GM19099 (cell line): ENCODE data around the gene COL20A1.

Source experiments
- POLR2A ChIP-seq: IDR thresholded peaks from 3 replicates; pipeline ENCODE4 v1.6.1; 2011; ENCODE audit warnings: low read depth; ENCODE audit not compliant: insufficient read length; ENCODE audit errors: extremely low read depth

COL20A1 gene

DNA sequence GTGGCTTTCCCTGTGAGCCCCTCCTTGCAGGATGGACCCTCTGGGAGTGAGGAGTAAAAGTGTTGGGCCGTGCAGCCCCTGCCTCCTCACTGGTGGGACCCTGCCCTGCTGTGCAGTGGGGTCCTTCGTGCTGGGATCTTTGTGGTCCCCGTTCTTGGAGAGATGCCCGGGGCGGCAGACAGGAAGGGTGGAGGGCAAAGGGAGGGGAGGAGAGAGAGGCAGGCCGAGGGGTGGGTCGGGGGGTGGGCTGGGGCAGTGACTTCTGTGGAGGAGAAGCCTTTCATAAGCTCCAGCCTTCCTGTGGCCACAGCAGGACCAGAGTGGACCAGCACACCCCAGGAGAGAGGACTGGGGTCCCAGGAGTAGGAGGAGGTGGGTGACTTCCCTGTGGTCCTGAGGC is at the start of gene COL20A1:
Gene COL20A1 (plus strand): TSS at position 283 of the 400 bp plus-strand sequence. CDS start 1,922 bp downstream, outside the sequence.
- TF ChIP-seq POLR2A = no peak

DNA sequence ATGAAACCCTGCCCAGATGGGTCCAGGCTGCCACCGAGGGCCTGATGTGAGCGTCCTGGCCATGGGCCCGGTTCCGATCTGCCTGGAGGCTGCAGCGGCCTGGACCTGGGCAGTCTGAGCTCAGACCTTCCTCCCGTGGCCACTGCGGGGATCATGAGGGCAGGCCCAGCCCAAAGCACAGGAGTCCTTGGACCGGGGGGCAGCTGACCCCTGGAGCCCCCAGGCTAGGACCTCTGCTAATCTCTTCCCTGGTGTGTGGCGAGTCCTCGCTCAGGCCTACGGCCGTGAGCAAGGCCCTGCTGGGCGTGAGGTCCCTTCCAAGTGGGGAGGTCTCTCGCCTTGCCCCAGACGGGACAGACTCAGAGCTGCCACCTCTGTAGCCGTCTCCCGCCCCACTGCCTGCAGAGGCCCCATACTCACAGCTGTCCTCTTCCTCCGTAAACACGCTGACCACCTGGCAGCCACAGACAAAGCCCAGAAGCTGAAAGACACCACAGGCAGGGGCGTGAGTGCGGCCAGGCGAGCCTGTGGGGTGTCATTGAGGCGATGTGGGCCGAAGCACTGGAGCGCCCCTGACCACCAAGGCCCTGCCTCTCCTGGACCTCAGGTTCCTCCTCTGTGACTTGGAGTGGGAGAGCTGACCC is 49.3 kb upstream of the COL20A1 start:
- no peak for TF ChIP-seq POLR2A

DNA sequence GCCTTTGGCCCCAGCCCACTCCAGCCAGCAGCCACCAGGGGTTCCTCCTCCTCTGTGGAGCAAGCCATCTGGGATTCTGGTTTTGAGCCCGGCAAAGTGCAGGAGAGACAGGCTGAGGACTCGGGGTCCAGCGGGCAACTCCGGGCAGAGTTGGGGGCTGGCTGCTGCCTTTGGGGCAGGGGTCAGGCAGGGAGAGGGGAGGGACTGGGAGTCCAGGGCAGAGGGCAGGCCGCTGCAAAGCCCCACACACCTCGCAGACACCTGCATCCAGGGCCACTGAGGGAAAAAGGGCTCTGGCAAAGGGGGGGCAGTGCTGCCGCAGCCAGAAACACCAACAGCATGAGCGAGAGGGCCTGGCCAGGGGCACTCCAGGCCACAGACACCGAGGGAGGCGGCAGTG is 48.5 kb upstream of the COL20A1 start:
- TF ChIP-seq POLR2A = no peak

DNA sequence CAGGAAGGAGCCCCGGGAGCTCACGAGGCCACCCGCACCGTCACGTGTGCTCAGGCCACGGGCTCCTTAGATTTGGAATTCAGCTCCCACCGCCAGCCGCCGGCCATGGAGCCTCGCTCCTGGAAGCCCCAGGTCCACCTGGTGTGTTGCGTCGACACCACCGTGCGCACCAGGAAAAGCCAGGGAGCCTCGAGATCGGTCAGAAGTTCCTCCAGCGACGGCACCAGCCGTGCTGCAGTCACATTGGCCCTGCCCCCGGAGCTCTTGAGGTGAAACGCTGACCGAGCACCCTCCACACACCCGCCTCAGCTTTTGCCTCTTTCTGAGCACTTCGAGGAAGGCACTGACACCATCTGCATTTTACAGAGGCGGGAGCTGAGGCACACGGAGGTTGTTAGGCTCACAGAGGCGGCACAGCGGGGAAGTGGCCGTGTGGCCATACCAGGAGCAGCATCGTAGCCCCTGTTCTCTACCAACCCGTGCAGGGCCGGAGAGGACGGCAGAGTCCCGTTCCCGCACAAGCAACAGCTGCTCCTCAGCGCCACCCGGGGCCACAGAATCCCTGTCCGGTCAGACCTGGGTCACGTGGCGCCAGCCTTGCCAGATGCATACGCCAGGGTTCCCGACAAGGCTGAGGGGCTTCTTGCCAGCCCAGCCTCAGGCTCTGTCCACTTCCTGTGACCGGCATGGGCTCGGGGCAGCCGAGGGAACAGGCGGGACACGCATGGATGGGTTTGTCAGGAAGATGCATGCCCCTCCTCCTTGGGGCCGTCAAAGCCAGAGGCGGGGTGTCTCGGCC is 46.3 kb upstream of the COL20A1 start:
- TF ChIP-seq POLR2A = no peak

DNA sequence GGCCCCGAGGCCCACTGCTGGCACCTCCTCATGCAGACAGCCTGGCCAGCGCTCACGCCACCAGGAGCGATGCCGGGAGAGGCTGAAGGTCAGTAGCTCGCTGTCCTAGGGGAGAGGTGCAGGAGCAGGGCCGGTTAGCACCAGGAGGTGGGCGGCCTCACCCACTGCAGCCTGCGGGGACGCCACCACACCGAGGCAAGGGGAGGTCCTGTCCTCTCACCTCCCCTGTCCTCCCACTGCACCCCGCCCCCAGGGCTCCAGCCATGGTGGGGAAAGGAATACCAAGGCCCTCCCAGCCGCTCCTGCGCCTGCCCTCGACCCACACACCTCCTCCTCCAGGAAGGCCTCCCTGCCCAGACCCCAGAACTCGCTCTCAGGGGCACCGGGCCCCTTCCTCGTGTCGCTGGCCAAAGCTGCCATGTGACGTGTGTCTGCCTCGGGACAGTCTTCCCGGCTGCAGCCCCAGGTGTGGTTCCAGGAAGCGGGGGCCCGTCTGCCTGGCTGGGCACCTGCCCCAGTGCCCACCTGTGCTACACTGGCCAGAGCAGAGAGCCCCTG is 45.2 kb upstream of the COL20A1 start:
- no peak for TF ChIP-seq POLR2A

DNA sequence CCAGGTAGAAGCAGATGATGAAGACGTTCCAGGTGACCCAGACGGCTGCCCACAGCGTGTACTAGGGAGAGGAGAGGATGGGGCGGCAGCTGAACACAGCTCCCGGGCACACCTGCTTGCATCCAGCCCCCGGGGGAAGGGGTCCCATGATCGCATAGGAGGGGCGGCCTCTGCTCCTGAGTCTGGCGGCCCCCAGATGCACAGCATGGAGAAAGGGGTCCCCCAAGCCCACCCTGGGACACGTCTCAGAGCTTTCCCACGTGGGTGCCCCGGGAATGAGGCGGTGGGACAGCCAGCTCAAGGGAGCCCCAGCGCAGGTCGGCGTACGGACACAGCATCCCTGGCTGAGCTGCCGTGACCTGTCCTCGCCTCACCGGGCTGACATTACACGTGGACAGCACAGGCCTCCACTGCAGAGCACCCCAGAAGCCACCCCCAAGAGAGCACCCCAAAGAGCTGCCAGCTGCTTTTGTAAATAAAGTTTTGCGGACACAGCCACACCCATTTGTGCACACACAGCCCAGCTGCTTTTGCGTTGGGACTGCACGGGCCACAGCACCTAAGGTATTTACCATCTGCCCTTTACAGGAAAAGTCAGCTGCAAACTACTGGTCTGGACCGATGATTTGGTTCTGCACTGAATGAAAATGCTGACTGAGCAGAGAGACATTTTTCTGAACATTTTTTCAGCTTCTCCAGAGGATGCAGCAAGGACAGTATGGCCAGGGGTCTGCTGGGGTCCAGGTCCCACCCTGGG is 44.0 kb upstream of the COL20A1 start:
- TF ChIP-seq POLR2A = no peak

DNA sequence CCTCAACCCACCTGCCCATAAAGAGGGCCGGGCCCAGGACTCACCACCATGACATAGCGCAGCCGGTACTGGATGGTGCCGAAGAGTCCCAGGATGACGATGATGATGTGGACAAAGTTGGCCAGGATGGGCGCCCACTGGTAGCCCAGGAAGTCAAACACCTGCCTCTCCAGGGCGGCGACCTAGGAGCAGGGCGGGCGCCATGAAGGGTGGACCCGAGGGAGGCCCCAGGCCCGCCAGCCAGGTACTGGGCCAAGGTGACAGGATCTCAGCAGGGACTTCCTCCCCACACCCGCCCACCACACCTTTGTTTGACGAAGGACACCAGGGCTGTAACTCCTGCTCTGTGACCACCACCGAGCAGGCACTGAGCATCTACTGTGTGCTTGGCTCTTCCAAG is 43.1 kb upstream of the COL20A1 start:
- no peak for TF ChIP-seq POLR2A

DNA sequence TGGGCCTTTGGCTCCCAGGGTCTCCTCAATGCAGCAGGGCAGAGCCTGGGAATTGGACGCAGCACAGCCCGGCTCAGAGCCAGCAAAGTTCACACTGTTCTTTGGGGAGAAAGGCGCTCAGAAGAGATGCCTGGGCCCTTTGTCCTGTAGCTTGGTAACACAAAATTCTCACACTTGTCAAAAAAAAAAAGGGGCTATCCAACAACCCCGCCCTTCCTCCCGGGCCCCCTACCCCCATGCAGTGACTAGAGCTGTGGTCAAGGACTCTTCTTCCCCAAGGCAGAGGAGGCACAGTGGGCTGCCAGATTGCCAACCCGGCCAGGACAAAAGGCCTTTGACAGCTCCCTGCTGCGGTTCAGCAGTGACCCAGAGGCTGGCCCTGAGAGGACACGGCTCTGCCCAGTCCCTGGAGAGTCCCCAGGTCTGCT is 40.7 kb upstream of the COL20A1 start:
- no peak for TF ChIP-seq POLR2A

DNA sequence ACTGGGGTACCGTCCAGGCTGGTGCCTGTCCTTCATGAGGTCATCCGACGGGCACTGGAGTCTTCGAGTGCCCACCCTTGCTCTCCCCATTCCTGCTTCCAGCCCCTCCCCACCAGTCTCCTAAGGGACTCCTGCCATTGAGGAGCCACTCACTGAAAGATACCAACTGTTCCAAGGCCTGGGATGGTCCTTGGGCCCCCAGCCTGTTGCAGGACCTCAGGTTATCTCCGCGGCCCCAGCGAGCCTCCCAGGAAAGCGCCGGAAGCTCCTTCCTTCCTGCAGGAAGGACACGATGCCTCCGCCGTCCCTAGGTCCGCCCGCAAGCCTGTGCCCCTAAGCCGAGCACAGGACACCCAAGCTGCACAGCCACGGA is 39.9 kb upstream of the COL20A1 start:
- no peak for TF ChIP-seq POLR2A

DNA sequence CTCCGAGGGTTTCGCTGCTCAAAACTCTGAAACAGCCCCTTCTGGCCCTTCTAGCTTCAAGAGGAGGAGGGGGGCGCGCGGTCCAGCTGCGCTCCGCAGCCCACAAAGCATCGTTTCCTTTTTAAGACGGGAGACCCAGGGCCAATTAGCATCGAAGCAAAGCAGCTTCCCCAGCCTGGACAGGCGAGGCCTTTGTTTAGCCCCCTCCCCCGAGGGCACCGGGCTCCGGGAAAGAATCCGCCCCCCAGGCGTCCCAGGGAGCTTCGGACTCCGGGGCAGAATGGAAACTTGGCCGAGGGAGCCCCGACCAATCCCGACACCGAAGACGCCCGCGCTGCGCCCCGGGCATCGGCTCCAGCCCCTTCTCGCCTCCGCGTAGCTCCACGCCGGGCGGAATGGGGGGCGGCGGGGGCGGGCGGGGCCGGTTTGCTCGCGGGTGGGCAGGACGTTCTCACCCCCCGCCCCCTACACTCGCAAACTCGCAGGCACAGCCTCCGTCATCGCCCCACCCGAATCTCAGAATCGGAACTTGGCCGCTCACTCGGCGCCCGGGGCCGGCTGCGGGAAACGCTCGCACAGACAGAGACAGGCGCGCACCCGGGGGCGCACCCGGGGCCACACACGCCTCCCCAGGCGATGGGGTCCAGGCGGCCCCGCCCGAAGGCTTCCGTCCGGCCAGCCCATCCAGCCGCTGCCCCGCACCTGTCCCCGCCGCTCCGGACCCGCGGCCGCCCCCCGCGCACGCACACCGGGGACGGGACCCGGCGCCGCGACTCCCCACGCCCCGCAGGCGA is 39.4 kb upstream of the COL20A1 start:
- TF ChIP-seq POLR2A = no peak

DNA sequence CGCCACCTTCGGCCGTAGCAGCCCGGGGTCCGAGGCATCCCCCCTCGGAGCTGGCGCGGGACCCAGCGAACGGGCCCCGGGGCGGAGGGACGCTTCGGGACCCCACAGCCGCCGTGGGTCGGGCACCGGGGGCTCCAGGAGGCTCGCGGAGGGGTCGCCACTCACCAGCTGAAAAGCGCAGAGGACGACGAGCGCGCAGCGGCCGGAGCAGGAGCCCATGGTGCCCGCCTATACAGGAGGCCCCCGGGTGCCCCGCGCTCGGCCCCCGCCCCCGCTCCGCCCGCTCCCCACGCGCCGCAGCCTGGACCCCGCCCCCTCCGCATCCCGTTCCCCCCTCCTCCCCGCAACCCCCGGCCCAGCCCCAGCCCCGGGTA is 38.8 kb upstream of the COL20A1 start, which contains the start of gene NKAIN4:
Gene NKAIN4 (minus strand): TSS at position 232 of the 374 bp plus-strand sequence. CDS start 13 bp downstream, at position 219.
- TF ChIP-seq POLR2A = no peak

DNA sequence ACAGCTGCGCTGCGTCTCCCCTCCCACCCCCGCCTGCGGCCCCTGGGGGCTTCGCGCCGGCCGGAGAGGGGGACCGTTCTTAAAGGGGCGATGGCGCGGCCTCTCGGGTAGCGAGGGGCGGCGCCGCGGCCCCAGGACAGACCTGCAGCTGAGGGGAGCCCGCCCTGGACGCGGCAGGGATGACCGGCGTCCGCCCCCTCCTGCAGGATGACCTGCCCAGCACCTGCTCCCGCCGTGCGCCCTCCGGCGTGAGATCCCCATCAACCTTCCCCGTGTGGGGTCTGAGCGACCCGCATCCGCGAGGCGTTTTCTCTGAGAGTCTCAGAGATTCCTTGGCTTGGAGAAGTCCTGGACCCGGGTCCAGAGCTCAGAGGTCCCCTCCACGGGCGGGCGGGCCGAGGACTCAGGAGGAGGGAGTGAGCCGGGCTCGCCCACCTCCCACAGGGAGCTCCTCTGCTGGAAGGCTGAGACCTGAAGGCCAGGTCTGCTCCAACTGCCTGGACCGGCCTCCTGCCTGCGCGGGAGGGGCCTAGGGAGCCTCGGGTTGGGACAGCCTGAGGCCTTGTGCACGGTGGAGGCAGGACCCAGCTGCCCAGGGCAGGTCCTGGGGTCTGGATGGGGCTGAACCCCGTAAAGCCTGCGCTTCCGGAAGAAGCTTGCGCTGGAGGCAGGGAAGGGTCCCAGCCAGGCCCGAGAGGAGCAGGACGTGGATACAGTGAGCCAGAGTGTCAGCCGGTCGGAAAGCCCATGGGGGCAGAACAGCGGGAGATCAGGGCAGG is 38.2 kb upstream of the COL20A1 start:
- no peak for TF ChIP-seq POLR2A

DNA sequence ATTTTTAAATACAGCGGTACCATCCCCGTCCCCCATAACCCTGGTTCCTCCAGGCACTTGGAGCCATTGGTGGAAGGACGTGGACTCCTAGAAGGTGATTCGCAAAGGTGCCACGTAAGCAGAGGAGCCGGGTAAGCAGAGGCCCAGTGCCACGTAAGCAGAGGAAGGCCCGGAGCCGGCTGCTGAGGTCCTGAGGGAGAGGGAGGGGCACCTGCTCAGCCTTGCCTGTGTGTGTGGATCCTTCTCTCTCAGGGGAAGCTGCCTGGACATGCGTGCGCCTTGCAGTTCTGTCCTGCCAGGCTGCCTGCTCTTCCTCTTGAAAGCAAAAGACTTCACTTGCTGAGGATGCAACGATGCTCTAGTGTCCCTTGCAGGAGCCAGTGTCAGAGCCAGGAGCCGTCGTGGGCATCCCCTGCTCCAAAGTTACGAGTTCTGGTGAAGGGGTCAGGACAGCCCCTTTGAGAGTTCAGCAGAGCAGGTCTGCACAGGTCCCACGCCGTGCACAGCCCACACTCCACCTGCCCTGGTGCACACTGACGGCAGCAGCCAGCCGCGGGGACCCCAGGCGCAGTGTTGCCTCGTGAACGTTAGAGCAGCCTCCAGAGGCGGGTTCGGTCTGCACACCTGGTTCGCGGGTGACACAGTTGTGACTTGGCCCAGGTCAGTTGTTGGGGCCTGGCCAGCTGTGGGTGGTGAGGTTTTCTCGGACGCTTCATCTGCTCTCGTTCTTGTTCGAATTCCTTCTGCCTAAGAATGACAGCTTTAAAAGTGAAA is 36.9 kb upstream of the COL20A1 start:
- no peak for TF ChIP-seq POLR2A
